NCI-H1092 treated with DMSO at 0.1 percent for 48 hours (cell line): ENCODE data around the gene COL2A1.
A peak's percentile ranks its signal among the peaks of the same experiment; 100 is the strongest.

Source experiments
- DNase-seq: peaks from one replicate; lab custom pipeline; 2025; lab: John Stamatoyannopoulos, UW

Gene COL2A1

GRCh38 chr12:47944685-47945340, 59.5 kb downstream of the COL2A1 start:
- no peak for DNase-seq

- DNase-seq, result no peak
These were observed 60.5 kb downstream of the COL2A1 start for GRCh38 chr12:47943623-47944340.

GRCh38 chr12:47942614-47943225, 61.6 kb downstream of the COL2A1 start:
- DNase-seq, result no peak

GRCh38 chr12:47941871-47942613, 62.2 kb downstream of the COL2A1 start:
- DNase-seq, result peak; percentile 17

GRCh38 chr12:47941475-47941780, 62.8 kb downstream of the COL2A1 start:
- no peak for DNase-seq

- no peak for DNase-seq
These were observed 63.4 kb downstream of the COL2A1 start for GRCh38 chr12:47940773-47941474.

- DNase-seq, result no peak
These were observed 65.2 kb downstream of the COL2A1 start for GRCh38 chr12:47939009-47939601.

GRCh38 chr12:47938594-47938993, 65.7 kb downstream of the COL2A1 start:
- no peak for DNase-seq

- DNase-seq, result no peak
These were observed 66.2 kb downstream of the COL2A1 start for GRCh38 chr12:47938093-47938492.

- no peak for DNase-seq
These were observed 69.1 kb downstream of the COL2A1 start for GRCh38 chr12:47935184-47935583.

- no peak for DNase-seq
These were observed 73.1 kb downstream of the COL2A1 start for GRCh38 chr12:47931187-47931586.

GRCh38 chr12:47930634-47931033, 73.6 kb downstream of the COL2A1 start:
- DNase-seq, result no peak

GRCh38 chr12:47927346-47927745, 76.9 kb downstream of the COL2A1 start:
- no peak for DNase-seq
